Spleen (tissue), 7 donors: ENCODE measurements around the gene EIF2D.

Experiments used
- POLR2AphosphoS5 ChIP-seq, 3 donors: sonication (generic); formaldehyde crosslinking; IDR thresholded peaks; one replicate each; pipeline ENCODE4 v1.5.1; 2017; ENCODE audit warnings: antibody characterized with exemption in 3 of 3
- TF ChIP-seq, protein P1 (sequence below), 11 experiments: fragments of 200-600 bp in 7 of 11; fragments of 450-650 bp in 4 of 11; sonication (generic) in 4 of 11; IDR thresholded peaks in 8 of 11; conservative IDR thresholded peaks in 3 of 11; 1 replicate in 7 of 11; 2 replicates in 4 of 11; pipeline versions ENCODE4 v1.4.0 to v1.8.0; 2016 to 2021; ENCODE audit warnings: antibody characterized with exemption in 11 of 11, inconsistent platforms in 4 of 11, mild to moderate bottlenecking in 1 of 11
- donor health status: DM: no; HTN: no; CAD: no; lungs with moderate emphysema.
- donor health status: DM: no; HTN: no; CAD: no.
- donor health status: DM: no; HTN: no; CAD: no.

DNA sequence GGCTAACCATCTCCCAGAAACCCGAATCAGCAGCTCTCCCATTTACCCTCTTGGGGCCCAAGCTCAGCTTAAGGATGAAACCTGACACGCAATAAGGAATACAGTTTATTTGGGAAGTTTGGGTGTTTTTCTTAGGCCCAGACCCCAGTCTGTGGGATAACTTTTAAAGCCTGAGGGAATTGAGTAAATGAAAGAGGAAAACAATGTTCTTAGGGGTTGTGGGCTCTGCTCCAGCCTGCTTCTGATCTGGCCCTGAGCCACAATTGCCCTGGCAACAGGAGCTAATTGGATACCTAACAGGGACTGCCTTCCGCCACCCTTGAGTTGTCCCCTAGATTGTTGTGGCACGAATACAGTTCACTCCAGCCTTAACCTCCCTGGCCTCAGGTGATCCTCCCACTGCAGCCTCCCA is 43.2 kb upstream of the EIF2D start:
- TF ChIP-seq, protein P1, sequence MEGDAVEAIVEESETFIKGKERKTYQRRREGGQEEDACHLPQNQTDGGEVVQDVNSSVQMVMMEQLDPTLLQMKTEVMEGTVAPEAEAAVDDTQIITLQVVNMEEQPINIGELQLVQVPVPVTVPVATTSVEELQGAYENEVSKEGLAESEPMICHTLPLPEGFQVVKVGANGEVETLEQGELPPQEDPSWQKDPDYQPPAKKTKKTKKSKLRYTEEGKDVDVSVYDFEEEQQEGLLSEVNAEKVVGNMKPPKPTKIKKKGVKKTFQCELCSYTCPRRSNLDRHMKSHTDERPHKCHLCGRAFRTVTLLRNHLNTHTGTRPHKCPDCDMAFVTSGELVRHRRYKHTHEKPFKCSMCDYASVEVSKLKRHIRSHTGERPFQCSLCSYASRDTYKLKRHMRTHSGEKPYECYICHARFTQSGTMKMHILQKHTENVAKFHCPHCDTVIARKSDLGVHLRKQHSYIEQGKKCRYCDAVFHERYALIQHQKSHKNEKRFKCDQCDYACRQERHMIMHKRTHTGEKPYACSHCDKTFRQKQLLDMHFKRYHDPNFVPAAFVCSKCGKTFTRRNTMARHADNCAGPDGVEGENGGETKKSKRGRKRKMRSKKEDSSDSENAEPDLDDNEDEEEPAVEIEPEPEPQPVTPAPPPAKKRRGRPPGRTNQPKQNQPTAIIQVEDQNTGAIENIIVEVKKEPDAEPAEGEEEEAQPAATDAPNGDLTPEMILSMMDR (IDR thresholded peaks at IDR 0.05 in 8 of 11, conservative IDR thresholded peaks at IDR 0.05 in 3 of 11), result no peak
- no peak for TF ChIP-seq POLR2AphosphoS5 (IDR thresholded peaks at IDR 0.05)
